CD4-positive, alpha-beta T cell treated with Interleukin-6 at 100 ng/mL for 8 hours (primary cell): ENCODE measurements around the gene FANCI.
"Not testable (repeated sequence)": the region's sequence is repeated elsewhere in the genome, so short reads cannot be mapped to it uniquely, and the experiment has no call there.

ENCODE experiments used
- DNase-seq: peaks from one replicate; pipeline ENCODE4 v3.0.0-alpha.2; 2020; ENCODE audit warnings: mixed read lengths, low spot score

FANCI gene

GRCh38 chr15:89225588-89225987, 18.2 kb upstream of the FANCI start:
- no peak for DNase-seq

DNA sequence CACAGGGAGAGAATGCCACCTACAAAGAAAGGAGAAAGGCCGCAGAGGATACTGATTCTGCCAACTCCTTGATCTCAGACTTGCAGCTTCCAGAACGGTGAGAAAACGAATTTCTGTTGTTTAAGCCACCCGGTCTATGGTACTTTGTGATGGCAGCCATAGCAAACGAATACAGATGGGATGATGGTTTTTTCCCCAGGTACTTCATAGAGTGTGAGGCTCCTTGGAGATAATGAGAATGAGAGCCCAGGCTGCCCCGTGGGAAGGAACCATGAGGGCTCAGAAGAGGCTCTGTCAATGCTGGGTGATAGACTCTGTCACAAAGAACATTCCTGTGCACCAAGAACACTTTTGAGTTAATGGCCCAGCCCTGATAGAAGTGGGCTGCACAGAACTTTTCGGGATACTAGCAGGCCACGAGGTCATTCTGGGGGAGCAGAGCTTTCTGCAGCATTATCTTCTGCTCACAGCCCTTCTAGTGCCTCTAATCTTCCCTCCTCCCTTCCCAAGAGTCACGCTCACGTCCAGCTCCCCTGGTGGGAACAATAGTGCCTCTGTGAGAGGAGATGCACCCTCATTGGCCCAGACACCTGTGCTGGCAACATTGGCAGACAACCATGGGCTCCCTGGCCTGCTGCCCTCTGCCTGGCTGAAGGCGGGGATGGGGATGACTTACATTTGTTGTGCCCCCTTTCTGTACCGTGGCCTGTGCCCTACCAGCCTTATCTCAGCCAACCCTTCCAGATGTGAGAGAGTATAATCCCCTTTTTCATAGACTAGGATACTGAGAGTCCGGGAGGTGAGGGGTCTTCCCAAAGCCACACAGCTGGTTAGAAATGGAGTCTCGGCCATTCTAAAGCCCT, 17.2 kb upstream of the FANCI start:
- no peak for DNase-seq

- no peak for DNase-seq
Observed at GRCh38 chr15:89227425-89227824, 16.4 kb upstream of the FANCI start.

DNA sequence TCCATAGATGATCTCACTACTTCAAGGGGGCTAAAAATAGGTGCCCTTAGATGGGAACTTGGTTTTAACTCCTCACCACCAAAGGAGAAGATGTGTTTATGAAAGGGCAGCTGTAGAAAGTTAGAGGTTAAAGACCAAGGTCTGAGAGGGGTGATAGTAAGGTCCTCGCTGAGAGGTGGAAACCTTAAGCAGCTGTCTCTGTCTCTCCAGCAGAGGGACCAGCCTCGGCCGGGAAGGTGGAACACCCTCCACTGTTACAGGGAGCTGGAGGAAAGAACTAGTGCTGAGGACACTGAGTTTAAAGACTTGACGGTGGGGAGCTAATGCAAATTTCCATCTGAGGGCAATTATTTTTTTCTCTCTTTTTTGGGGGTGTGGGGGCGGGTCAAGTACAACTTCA, 13.5 kb upstream of the FANCI start:
- no peak for DNase-seq

DNA sequence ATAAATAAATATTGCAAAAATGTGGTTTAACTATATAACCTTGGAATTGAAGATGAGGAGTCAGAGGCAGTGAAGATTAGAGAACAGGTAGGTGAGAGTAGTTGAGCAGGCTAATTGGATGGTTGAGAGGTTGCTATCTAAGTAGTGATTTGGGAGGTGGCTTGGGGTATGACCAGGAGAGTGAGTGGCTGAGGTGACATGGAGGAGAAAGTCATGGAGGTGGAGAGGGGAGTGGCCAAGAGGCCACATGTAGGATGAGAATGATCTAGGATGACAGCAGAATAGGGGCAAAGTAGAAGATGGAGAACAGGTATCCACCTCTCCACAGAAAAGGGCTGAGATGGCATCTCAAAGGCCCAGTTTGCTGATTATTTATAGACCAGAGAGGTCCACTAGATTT, 11.9 kb upstream of the FANCI start:
- DNase-seq: no peak

- not testable (repeated sequence) for DNase-seq
Observed at GRCh38 chr15:89239883-89240810, 3.6 kb upstream of the FANCI start.

DNA sequence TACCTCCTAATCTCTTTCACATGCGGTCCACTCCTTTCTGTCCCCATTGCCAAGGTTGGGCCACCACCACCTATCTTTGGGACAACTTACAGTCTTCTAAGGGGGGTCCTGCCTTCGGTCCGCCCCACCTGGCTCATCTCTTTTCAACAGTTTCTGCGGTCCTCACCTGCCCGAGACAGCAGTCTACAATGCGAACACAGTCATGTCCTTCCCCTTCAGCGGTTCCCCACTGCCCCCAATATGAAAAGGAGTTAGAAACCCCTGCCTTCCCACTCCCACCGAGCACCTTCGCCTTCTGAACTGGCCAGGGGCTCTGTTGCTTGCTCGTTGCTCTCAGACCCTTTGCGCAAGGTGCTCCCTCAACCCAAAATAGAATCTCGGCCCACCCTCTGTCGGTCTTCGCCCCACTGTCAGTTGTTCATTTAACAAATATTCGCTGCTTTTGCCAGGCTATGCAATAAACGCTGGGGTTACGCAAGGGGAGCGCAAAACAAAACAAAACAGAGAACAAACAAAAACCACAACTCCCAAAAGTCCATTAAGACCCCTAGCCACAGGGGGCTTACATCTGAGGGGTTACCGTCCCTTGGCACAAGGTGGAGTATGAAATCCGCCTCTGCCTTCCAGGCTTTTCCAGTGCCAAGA, 611 bp upstream of the FANCI start:
- no peak for DNase-seq

GRCh38 chr15:89244574-89244903, 760 bp downstream of the FANCI start:
- DNase-seq: no peak

DNA sequence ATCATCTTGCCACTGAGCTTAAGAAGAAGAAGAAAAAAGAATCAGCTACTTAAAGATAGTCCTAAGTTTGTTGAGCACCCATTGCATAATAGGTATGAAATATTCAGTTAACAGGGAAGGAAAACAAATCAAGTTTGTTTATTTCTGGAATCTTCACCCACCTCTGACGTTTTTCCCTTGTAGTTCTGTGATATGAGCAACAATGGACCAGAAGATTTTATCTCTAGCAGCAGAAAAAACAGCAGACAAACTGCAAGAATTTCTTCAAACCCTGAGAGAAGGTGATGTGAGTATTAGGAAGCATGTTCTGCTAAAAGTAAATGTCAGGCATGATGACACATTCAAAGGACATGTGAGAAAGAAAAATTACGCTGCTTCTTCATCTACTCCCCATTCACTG, 3.7 kb downstream of the FANCI start:
- no peak for DNase-seq

GRCh38 chr15:89248584-89248983, 4.8 kb downstream of the FANCI start:
- no peak for DNase-seq

DNA sequence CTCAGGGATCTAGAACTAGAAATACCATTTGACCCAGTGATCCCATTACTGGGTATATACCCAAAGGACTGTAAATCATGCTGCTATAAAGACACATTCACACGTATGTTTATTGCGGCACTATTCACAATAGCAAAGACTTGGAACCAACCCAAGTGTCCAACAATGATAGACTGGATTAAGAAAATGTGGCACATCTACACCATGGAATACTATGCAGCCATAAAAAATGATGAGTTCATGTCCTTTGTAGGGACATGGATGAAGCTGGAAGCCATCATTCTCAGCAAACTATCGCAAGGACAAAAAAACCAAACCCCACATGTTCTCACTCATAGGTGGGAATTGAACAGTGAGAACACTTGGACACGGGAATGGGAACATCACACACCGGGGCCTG, 6.4 kb downstream of the FANCI start:
- DNase-seq: not testable (repeated sequence)

DNA sequence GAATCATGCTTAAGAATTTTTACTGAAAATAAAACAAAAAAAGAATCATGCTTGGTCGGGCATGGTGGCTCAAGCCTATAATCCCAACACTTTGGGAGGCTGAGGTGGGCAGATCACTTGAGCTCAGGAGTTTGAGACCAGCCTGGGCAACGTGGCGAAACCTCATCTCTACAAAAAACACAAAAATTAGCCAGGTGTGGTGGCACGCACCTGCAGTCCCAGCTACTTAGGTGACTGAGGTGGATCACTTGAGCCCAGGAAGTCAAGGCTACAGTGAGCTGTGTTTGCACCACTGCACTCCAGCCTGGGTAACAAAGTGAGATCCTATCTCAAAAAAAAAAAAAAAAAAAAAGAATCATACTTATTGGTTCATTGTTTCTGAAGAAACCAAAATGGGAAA, 33.5 kb downstream of the FANCI start:
- DNase-seq: not testable (repeated sequence)

GRCh38 chr15:89278307-89278706, 34.5 kb downstream of the FANCI start:
- no peak for DNase-seq

GRCh38 chr15:89282631-89283030, 38.9 kb downstream of the FANCI start:
- DNase-seq: no peak

GRCh38 chr15:89283201-89283600, 39.4 kb downstream of the FANCI start:
- no peak for DNase-seq

DNA sequence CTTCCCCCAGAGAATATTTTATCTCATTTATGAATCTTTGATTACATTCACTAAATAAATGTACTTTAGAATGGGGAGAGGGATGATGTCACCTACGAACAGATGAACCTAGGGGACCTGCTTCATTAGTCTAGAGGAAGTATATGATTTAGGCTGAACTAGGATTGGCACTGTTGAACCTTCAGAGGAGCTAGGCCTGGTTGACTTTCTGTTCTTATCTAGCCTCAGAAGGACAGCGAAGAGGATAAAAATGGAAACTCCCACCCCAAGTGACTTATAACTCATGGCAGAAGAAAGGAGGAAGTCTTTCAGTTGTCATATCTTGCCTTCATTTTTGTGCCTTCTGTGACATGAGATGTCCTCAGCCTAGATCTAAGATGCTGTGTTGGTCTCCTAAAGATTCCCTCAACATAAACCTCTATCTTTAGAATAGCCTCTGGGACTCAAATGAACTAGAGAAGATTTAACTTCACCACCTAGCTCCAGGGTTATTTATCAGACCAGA, 48.2 kb downstream of the FANCI start:
- DNase-seq: no peak

DNA sequence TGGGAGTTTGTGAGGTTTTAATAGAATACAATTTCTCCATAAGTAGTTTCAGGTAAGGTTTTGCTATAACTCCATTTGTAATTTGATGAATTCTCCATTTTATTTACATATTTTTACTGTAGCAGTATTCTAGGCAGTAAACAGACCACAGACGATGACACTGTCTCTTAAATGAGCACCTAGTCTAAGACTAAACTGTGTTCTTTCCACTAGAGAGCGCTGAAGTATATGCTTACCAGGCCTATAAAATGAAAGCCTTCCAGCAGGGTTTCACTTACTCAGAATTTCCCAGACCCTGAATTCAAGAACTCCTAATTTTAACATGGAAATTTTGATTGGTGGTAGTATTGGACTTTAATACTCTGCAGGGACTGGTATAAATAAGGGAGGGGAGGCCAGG, 49.2 kb downstream of the FANCI start:
- no peak for DNase-seq

DNA sequence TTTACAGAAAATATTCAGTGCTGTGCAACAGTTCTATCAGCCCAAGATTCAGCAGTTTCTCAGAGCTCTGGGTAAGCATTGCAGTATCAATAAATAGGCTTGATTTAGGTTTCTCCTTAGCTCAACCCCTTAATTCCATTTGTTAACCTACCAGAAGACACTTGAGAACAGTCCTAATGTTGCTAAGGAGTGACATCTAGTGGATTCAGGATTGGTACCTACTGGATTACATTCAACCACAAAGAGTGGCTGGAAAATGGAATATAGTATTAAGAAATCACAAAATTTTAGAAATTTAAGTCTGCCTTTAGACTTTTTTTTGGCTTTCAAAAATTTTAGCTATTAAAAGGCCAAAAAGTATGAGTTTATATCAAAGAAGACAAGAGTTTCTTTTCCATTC, 56.1 kb downstream of the FANCI start:
- no peak for DNase-seq

DNA sequence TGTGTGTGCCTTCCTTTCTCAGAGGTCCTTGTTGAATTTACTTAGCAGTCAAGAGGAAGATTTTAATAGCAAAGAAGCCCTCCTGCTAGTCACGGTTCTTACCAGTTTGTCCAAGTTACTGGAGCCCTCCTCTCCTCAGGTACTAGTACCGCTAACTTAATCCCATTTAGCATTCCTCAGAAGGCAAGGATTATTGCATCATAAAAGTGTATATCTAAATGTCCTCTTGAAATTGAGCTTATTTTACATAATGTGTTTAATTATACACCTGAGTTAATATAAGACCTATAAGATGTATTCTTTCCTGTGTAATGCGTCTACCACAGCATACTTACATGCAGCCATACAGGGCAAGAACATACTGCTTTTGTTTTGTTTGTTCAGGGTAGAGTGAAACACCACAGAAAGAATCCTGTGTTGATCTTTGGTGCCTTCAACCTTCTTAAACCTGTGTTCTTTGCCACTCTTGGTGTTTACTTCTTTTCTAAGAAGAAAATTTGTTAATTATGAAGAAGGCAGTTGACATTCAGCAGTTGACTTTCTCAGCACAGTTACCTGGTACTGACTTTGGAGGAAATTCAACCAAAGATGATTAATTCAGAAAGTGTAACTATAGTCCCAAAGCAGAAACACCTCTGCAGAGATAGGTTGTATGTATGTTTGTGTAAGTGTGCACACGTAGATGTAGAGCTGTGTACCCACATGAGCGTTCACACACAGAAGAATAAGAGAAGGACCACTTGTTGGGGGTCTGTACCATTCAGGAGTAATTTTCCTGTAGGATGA, 57.7 kb downstream of the FANCI start:
- no peak for DNase-seq

DNA sequence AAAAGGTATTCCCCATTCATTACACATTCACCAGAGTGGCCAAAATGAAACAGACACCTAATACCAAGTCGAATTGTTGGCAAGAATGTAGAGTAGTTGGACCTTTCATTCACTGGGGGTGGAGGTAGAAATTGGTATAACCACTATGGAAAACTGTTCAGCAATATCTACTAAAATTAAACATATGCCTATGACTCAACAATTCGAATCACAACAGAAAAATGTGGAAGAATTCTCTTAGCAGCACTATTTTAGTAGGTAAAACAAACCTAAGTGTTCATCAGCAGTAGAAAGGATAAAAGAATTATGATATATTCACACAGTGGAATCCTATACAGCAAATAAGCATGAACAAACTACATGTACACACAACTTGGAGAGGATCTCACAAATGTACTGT, 60.2 kb downstream of the FANCI start:
- DNase-seq: no peak

- DNase-seq: no peak
Observed at GRCh38 chr15:89305395-89305794, 61.6 kb downstream of the FANCI start.
